Stomach (tissue), 9 donors: ENCODE data around the gene NAV2. TPM values are rescaled to one million over a fixed set of nuclear protein-coding genes. Genes with fewer than 3 reads are reported as not detected.

ENCODE experiments used
- DNase-seq, 2 donors: peaks; one replicate each; pipeline versions ENCODE4 v3.0.0 to v3.0.0-alpha.2; 2013 to 2019
- H3K27ac ChIP-seq, 5 donors: fragments of 200-600 bp in 4 of 5; sonication (generic) in 4 of 5; one replicate each; pipeline ENCODE4 v1.5.1; 2013 to 2019; ENCODE audit warnings: mild to moderate bottlenecking in 1 of 5, moderate library complexity in 1 of 5
- H3K27me3 ChIP-seq, 3 donors: fragments of 200-600 bp; sonication (generic); one replicate each; pipeline ENCODE4 v1.5.1; 2017 to 2019; ENCODE audit warnings: mixed run types in 1 of 3
- H3K36me3 ChIP-seq, 4 donors: fragments of 200-600 bp; sonication (generic); 1 replicate in 3 of 4; 2 replicates in 1 of 4; pipeline ENCODE4 v1.5.1; 2016 to 2019
- H3K4me1 ChIP-seq, 4 donors: fragments of 200-600 bp; sonication (generic); one replicate each; pipeline ENCODE4 v1.5.1; 2016 to 2019
- H3K4me3 ChIP-seq, 4 donors: fragments of 200-600 bp; sonication (generic) in 3 of 4; one replicate each; pipeline ENCODE4 v1.5.1; 2016 to 2019; ENCODE audit warnings: mild to moderate bottlenecking in 1 of 4
- H3K9me3 ChIP-seq, 4 donors: fragments of 200-600 bp; sonication (generic); one replicate each; pipeline ENCODE4 v1.5.1; 2016 to 2019
- CTCF ChIP-seq, 7 experiments: fragments of 450-650 bp in 4 of 7; fragments of 200-600 bp in 3 of 7; sonication (generic) in 3 of 7; IDR thresholded peaks; one replicate each; pipeline ENCODE4 v1.5.1; 2016 to 2019; ENCODE audit warnings: antibody characterized with exemption in 7 of 7, control low read depth in 2 of 7, mild to moderate bottlenecking in 1 of 7
- EP300 ChIP-seq: sonication (generic); formaldehyde crosslinking; IDR thresholded peaks from one replicate; pipeline ENCODE4 v1.6.1; 2017; ENCODE audit warnings: antibody characterized with exemption
- POLR2A ChIP-seq, 4 donors: fragments of 450-650 bp; IDR thresholded peaks; one replicate each; pipeline ENCODE4 v1.6.1; 2016; ENCODE audit warnings: antibody characterized with exemption in 4 of 4, control low read depth in 2 of 4, mild to moderate bottlenecking in 1 of 4, moderate library complexity in 1 of 4
- POLR2AphosphoS5 ChIP-seq, 3 donors: sonication (generic); formaldehyde crosslinking; IDR thresholded peaks; one replicate each; pipeline ENCODE4 v1.6.1; 2016; ENCODE audit warnings: antibody characterized with exemption in 3 of 3
- WGBS, 5 donors: extraction: QIAGEN DNeasy Blood & Tissue Kit in 3 of 5; methylation state at CpG; one replicate each; pipeline versions ENCODE4 v1.1.5 to v1.1.7; 2013 to 2018; 5-methylcytosine and 5-hydroxymethylcytosine counted together
- intact Hi-C: fragments of 100-400 bp; cut with DNase I; formaldehyde crosslinking; loops from one replicate; pipeline ENCODE4 v1.15.1; 2023; ENCODE audit warnings: low total_unique reads
- polyA plus RNA-seq, 3 donors: library from polyadenylated mRNA; stranded (reverse); fragments of 200-250 nt; gene quantifications; one replicate each; pipeline ENCODE4 v1.2.3, GENCODE V29; 2013
- total RNA-seq, 5 donors: library from RNA; depleted of rRNA; stranded (reverse); fragments of >200 nt; gene quantifications; one replicate each; pipeline versions ENCODE4 v1.1.0 to v1.2.3, GENCODE V29; 2014 to 2016
- donor health status: healthy with polysubstance abuse.
- donor health status: Bipolar disorder and iron deficiency.
- donor health status: healthy.

Gene NAV2
- total and polyA plus RNA-seq, 8 donors: 1.8 to 92.4 (median 7.9) TPM

GRCh38 chr11:19868871-19869270 lies 156.2 kb downstream of the NAV2 start:
- no peak for DNase-seq
- intact Hi-C loops: no loop called here
- no peak overlapping the region for H3K27ac ChIP-seq
- no peak for TF ChIP-seq EP300
- no peak for TF ChIP-seq POLR2AphosphoS5 (IDR thresholded peaks at IDR 0.05)
- no peak for TF ChIP-seq CTCF (IDR thresholded peaks at IDR 0.05)
- no peak for TF ChIP-seq POLR2A (IDR thresholded peaks at IDR 0.05)
- H3K36me3 ChIP-seq: peaks cover 0 to 14% (median 11%) of the 10 kb centered on the region in 4 donors
- peaks cover 0 to 47% (median 15%) of the 10 kb centered on the region in 4 donors for H3K4me1 ChIP-seq
- H3K9me3 ChIP-seq: no peaks in the 10 kb centered on the region
- H3K27me3 ChIP-seq: no peaks in the 10 kb centered on the region
- H3K4me3 ChIP-seq: no peak overlapping the region
- 78 to 96% (median 93%) methylated on average over 2 of the region's 2 CpGs for WGBS, 5 donors

GRCh38 chr11:19869466-19869865 lies 156.8 kb downstream of the NAV2 start:
- H3K4me3 ChIP-seq: no peak overlapping the region
- WGBS, 5 donors: 49 to 68% (median 51%) methylated on average over 2 of the region's 2 CpGs
- peaks cover 0 to 42% (median 12%) of the 10 kb centered on the region in 4 donors for H3K4me1 ChIP-seq
- no peaks in the 10 kb centered on the region for H3K27me3 ChIP-seq
- peaks cover 0 to 14% (median 11%) of the 10 kb centered on the region in 4 donors for H3K36me3 ChIP-seq
- H3K27ac ChIP-seq: no peak overlapping the region
- no peaks in the 10 kb centered on the region for H3K9me3 ChIP-seq
- DNase-seq: no peak
- intact Hi-C loops: no loop called here
- TF ChIP-seq POLR2A (IDR thresholded peaks at IDR 0.05): no peak
- TF ChIP-seq CTCF (IDR thresholded peaks at IDR 0.05): no peak

- TF ChIP-seq EP300: no peak
- DNase-seq: no peak
- H3K4me1 ChIP-seq: peaks cover 0 to 36% (median 9%) of the 10 kb centered on the region in 4 donors
- intact Hi-C loops: no loop called here
- WGBS, 5 donors: 56 to 77% (median 75%) methylated on average over 9 of the region's 9 CpGs
- no peak overlapping the region for H3K4me3 ChIP-seq
- H3K36me3 ChIP-seq: peaks cover 0 to 14% (median 11%) of the 10 kb centered on the region in 4 donors
- no peak overlapping the region for H3K27ac ChIP-seq
- no peaks in the 10 kb centered on the region for H3K27me3 ChIP-seq
- H3K9me3 ChIP-seq: no peaks in the 10 kb centered on the region
Measured at GRCh38 chr11:19869946-19870589, 157.4 kb downstream of the NAV2 start.

GRCh38 chr11:19871531-19871930 lies 158.9 kb downstream of the NAV2 start:
- Histone ChIP-seq H3K27me3 (no peaks in the 10 kb centered on the region), H3K36me3 (peaks cover 0 to 14% (median 11%) of the 10 kb centered on the region in 4 donors), H3K27ac (no peak overlapping the region), H3K4me1 (peaks cover 0 to 31% (median 7%) of the 10 kb centered on the region in 4 donors), H3K9me3 (no peaks in the 10 kb centered on the region), H3K4me3 (no peak overlapping the region)
- no peak for TF ChIP-seq POLR2AphosphoS5 (IDR thresholded peaks at IDR 0.05)
- TF ChIP-seq EP300: no peak
- no peak for TF ChIP-seq POLR2A (IDR thresholded peaks at IDR 0.05)
- no peak for TF ChIP-seq CTCF (IDR thresholded peaks at IDR 0.05)
- DNase-seq: no peak
- intact Hi-C loops: no loop called here
- 74 to 84% (median 83%) methylated on average over 8 of the region's 8 CpGs for WGBS, 5 donors

GRCh38 chr11:19872512-19873145 lies 160.0 kb downstream of the NAV2 start:
- Histone ChIP-seq H3K9me3 (no peaks in the 10 kb centered on the region), H3K36me3 (peaks cover 0 to 14% (median 11%) of the 10 kb centered on the region in 4 donors), H3K4me1 (peaks cover 0 to 31% (median 8%) of the 10 kb centered on the region in 4 donors), H3K27me3 (no peaks in the 10 kb centered on the region), H3K4me3 (no peak overlapping the region), H3K27ac (no peak overlapping the region)
- TF ChIP-seq POLR2A (IDR thresholded peaks at IDR 0.05) (no peak), CTCF (IDR thresholded peaks at IDR 0.05) (no peak), EP300 (no peak), POLR2AphosphoS5 (IDR thresholded peaks at IDR 0.05) (no peak)
- intact Hi-C loops: no loop called here
- WGBS, 5 donors: 75 to 92% (median 89%) methylated on average over 2 to 4 of the region's 4 CpGs
- no peak for DNase-seq
